Measurements from ENCODE around the gene GPD1L. TPM values are rescaled to one million over a fixed set of nuclear protein-coding genes. Genes with fewer than 3 reads are reported as not detected.
A peak's percentile ranks its signal among the peaks of the same experiment; 100 is the strongest.

GPD1L gene
- total and polyA plus RNA-seq, 2 of the 13 experiments (the other 11 are each of a cell fraction or from before 2014, with no cell fraction given) = 4.9 to 13.7 TPM

GRCh38 chr3:32216172-32216783, 109.9 kb downstream of the GPD1L start (continued):
- TF ChIP-seq BCL3 (CRISPR knock-in tag; IDR thresholded peaks at IDR 0.05) = peak; percentile 81; the same call in 1 of the 2 replicates
- TF ChIP-seq, protein P1, sequence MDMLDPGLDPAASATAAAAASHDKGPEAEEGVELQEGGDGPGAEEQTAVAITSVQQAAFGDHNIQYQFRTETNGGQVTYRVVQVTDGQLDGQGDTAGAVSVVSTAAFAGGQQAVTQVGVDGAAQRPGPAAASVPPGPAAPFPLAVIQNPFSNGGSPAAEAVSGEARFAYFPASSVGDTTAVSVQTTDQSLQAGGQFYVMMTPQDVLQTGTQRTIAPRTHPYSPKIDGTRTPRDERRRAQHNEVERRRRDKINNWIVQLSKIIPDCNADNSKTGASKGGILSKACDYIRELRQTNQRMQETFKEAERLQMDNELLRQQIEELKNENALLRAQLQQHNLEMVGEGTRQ (IDR thresholded peaks at IDR 0.05; ENCODE audit: low read depth, low read length) = no peak
- TF ChIP-seq, protein P1 (CRISPR knock-in tag; IDR thresholded peaks at IDR 0.05; ENCODE audit: borderline replicate concordance) = peak; percentile 62; the same call in 1 of the 2 replicates
- 0 out of 2 replicates have a peak, but pooled peaks have one; percentile 57 for TF ChIP-seq ZBTB4 (CRISPR knock-in tag; IDR thresholded peaks at IDR 0.05; ENCODE audit: borderline replicate concordance)
- peak; percentile 52 for TF ChIP-seq ZNF781 (CRISPR knock-in tag; IDR thresholded peaks at IDR 0.05; ENCODE audit: borderline replicate concordance, not compliant biosample characterization)
- TF ChIP-seq, protein P2, sequence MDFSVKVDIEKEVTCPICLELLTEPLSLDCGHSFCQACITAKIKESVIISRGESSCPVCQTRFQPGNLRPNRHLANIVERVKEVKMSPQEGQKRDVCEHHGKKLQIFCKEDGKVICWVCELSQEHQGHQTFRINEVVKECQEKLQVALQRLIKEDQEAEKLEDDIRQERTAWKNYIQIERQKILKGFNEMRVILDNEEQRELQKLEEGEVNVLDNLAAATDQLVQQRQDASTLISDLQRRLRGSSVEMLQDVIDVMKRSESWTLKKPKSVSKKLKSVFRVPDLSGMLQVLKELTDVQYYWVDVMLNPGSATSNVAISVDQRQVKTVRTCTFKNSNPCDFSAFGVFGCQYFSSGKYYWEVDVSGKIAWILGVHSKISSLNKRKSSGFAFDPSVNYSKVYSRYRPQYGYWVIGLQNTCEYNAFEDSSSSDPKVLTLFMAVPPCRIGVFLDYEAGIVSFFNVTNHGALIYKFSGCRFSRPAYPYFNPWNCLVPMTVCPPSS (IDR thresholded peaks at IDR 0.05) = no peak
- no peak; the same call in 1 of the 2 replicates for TF ChIP-seq ZNF264 (CRISPR knock-in tag; IDR thresholded peaks at IDR 0.05)
- TF ChIP-seq KDM2A (CRISPR knock-in tag; IDR thresholded peaks at IDR 0.05; ENCODE audit: borderline replicate concordance, low read depth) = peak; percentile 64; the same call in 1 of the 2 replicates
- no peak for TF ChIP-seq ZNF354B (CRISPR knock-in tag; IDR thresholded peaks at IDR 0.05)
- no peak for TF ChIP-seq CCAR2 (optimal IDR thresholded peaks at IDR 0.05; ENCODE audit: low read depth, low read length)
- TF ChIP-seq ZNF792 (CRISPR knock-in tag; IDR thresholded peaks at IDR 0.05) = peak; percentile 90
- no peak for TF ChIP-seq NFKB2 (CRISPR knock-in tag; IDR thresholded peaks at IDR 0.05; ENCODE audit: borderline replicate concordance)
- TF ChIP-seq RAD51 (IDR thresholded peaks at IDR 0.05; ENCODE audit: borderline replicate concordance) = no peak
- TF ChIP-seq SRF (IDR thresholded peaks at IDR 0.05; ENCODE audit: low read depth, low read length) = no peak
- TF ChIP-seq NR1H2 (CRISPR knock-in tag; IDR thresholded peaks at IDR 0.05; ENCODE audit: borderline replicate concordance, low read depth) = no peak
- TF ChIP-seq SP140L (CRISPR knock-in tag; IDR thresholded peaks at IDR 0.05; ENCODE audit: borderline replicate concordance) = peak; percentile 87; the same call in 1 of the 2 replicates
- peak; percentile 100 for TF ChIP-seq SALL1 (CRISPR knock-in tag; IDR thresholded peaks at IDR 0.05)
- TF ChIP-seq ASH2L (IDR thresholded peaks at IDR 0.05; ENCODE audit: insufficient read length, low read depth, low read length) = peak; percentile 92
- peak in 1 of 2 experiments; percentile 98; a peak in 2 of 4 replicates for TF ChIP-seq KLF16 (CRISPR knock-in tag; IDR thresholded peaks at IDR 0.05)
- TF ChIP-seq NFE2 (CRISPR knock-in tag; IDR thresholded peaks at IDR 0.05) = no peak
- TF ChIP-seq ZNF652 (CRISPR knock-in tag; IDR thresholded peaks at IDR 0.05; ENCODE audit: borderline replicate concordance, low read depth) = peak; percentile 49; the same call in 1 of the 2 replicates
- no peak for TF ChIP-seq REL (CRISPR knock-in tag; conservative IDR thresholded peaks at IDR 0.05)
- no peak for TF ChIP-seq ZNF562 (CRISPR knock-in tag; IDR thresholded peaks at IDR 0.05; ENCODE audit: borderline replicate concordance)
